ENCODE data around the gene FCRL6.

The FCRL6 gene

GRCh38 chr1:159838715-159839114 is 36.6 kb downstream of the FCRL6 start:
- no peak for DNase-seq

GRCh38 chr1:159839116-159839849 is 37.1 kb downstream of the FCRL6 start:
- no peak for DNase-seq

GRCh38 chr1:159841749-159842148 is 39.6 kb downstream of the FCRL6 start:
- no peak for DNase-seq

- no peak for DNase-seq
Measured at GRCh38 chr1:159843459-159843858, 41.3 kb downstream of the FCRL6 start.

GRCh38 chr1:159845751-159846629 is 43.8 kb downstream of the FCRL6 start:
- DNase-seq: no peak

GRCh38 chr1:159847231-159847630 is 45.1 kb downstream of the FCRL6 start:
- DNase-seq: no peak

- no peak for DNase-seq
Measured at GRCh38 chr1:159848326-159848725, 46.2 kb downstream of the FCRL6 start.

- no peak for DNase-seq
Measured at GRCh38 chr1:159849626-159850366, 47.6 kb downstream of the FCRL6 start.

GRCh38 chr1:159851407-159851806 is 49.2 kb downstream of the FCRL6 start:
- no peak for DNase-seq

- DNase-seq: peak; percentile 3
Measured at GRCh38 chr1:159853417-159854115, 51.4 kb downstream of the FCRL6 start.

GRCh38 chr1:159854116-159854692 is 52.0 kb downstream of the FCRL6 start:
- no peak for DNase-seq

- peak; percentile 68 for DNase-seq
Measured at GRCh38 chr1:159854693-159855192, 52.6 kb downstream of the FCRL6 start.

GRCh38 chr1:159855709-159856108 is 53.5 kb downstream of the FCRL6 start:
- DNase-seq: no peak

GRCh38 chr1:159856576-159856975 is 54.4 kb downstream of the FCRL6 start:
- no peak for DNase-seq

GRCh38 chr1:159857889-159858288 is 55.7 kb downstream of the FCRL6 start:
- DNase-seq: no peak

- DNase-seq: no peak
Measured at GRCh38 chr1:159859767-159860322, 57.7 kb downstream of the FCRL6 start.

- no peak for DNase-seq
Measured at GRCh38 chr1:159860456-159860855, 58.3 kb downstream of the FCRL6 start.

- no peak for DNase-seq
Measured at GRCh38 chr1:159861218-159861617, 59.1 kb downstream of the FCRL6 start.

GRCh38 chr1:159862031-159862430 is 59.9 kb downstream of the FCRL6 start:
- no peak for DNase-seq

- no peak for DNase-seq
Measured at GRCh38 chr1:159862557-159862956, 60.4 kb downstream of the FCRL6 start, which contains the start of gene VSIG8. TSS of gene VSIG8 (minus strand) at chr1:159862657. CDS start at chr1:159862521, 136 bp downstream.

GRCh38 chr1:159864262-159864661 is 62.1 kb downstream of the FCRL6 start:
- DNase-seq: no peak

Measured in central memory CD4-positive, alpha-beta T cell (primary cell).